Keratinocyte (primary cell): ENCODE data around the gene KIF3A. TPM values are rescaled to one million over a fixed set of nuclear protein-coding genes. Genes with fewer than 3 reads are reported as not detected.

Experiments
- DNase-seq: peaks from one replicate; pipeline ENCODE4 v3.0.0-alpha.2; 2011; ENCODE audit warnings: low read depth, missing footprints, low spot score
- FAIRE-seq: peaks from 2 replicates; lab custom pipeline; 2011; peaks lifted over from hg19 to GRCh38; lab: Jason Lieb, UNC
- H2AFZ ChIP-seq: 2 replicates; pipeline ENCODE4 v1.6.0; 2012; ENCODE audit warnings: low read length, control low read depth, inconsistent platforms; ENCODE audit not compliant: control insufficient read depth
- H3K27ac ChIP-seq: 2 replicates; pipeline ENCODE4 v1.5.1; 2011; ENCODE audit warnings: low read length; ENCODE audit not compliant: control insufficient read depth, insufficient read depth
- H3K27me3 ChIP-seq: 3 replicates; pipeline ENCODE4 v1.6.0; 2011; ENCODE audit warnings: low read length; ENCODE audit not compliant: control insufficient read depth, insufficient read depth; ENCODE audit errors: extremely low read depth
- H3K36me3 ChIP-seq, 2 experiments: 2 replicates in 1 of 2; 3 replicates in 1 of 2; pipeline ENCODE4 v1.5.1; 2011; ENCODE audit warnings: low read length in 2 of 2, mild to moderate bottlenecking in 1 of 2; ENCODE audit not compliant: control insufficient read depth in 2 of 2, insufficient read depth in 2 of 2; ENCODE audit errors: extremely low read depth in 1 of 2
- H3K4me1 ChIP-seq: 3 replicates; pipeline ENCODE4 v1.5.1; 2011; ENCODE audit warnings: low read length; ENCODE audit not compliant: control insufficient read depth, insufficient read depth; ENCODE audit errors: extremely low read depth
- H3K4me2 ChIP-seq: 3 replicates; pipeline ENCODE4 v1.6.0; 2011; ENCODE audit warnings: low read depth, low read length; ENCODE audit not compliant: control insufficient read depth, insufficient read depth; ENCODE audit errors: extremely low read depth
- H3K4me3 ChIP-seq, 3 experiments: fragments of 200-600 bp in 1 of 3; sonication (generic) in 1 of 3; 2 replicates in 2 of 3; 3 replicates in 1 of 3; pipeline ENCODE4 v1.5.1; 2011 to 2016; ENCODE audit warnings: low read length in 3 of 3, mild to moderate bottlenecking in 3 of 3, control low read depth in 2 of 3, inconsistent platforms in 1 of 3, low read depth in 1 of 3, mixed read lengths in 1 of 3, mixed run types in 1 of 3, moderate library complexity in 1 of 3; ENCODE audit not compliant: control insufficient read depth in 2 of 3, insufficient read depth in 2 of 3; ENCODE audit errors: extremely low read depth in 1 of 3
- H3K79me2 ChIP-seq: 2 replicates; pipeline ENCODE4 v1.6.0; 2012; ENCODE audit warnings: low read length; ENCODE audit not compliant: control insufficient read depth, insufficient read depth
- H3K9ac ChIP-seq: 3 replicates; pipeline ENCODE4 v1.6.0; 2011; ENCODE audit warnings: low read length; ENCODE audit not compliant: control insufficient read depth, insufficient read depth; ENCODE audit errors: extremely low read depth
- H3K9me1 ChIP-seq: 3 replicates; pipeline ENCODE4 v1.6.0; 2011; ENCODE audit warnings: low read length; ENCODE audit not compliant: control insufficient read depth, insufficient read depth; ENCODE audit errors: extremely low read depth
- H3K9me3 ChIP-seq: 2 replicates; pipeline ENCODE4 v1.5.1; 2012; ENCODE audit warnings: low read depth, low read length; ENCODE audit not compliant: control insufficient read depth
- H4K20me1 ChIP-seq: 3 replicates; pipeline ENCODE4 v1.6.0; 2011; ENCODE audit warnings: low read length; ENCODE audit not compliant: control insufficient read depth, insufficient read depth; ENCODE audit errors: extremely low read depth
- EZH2 ChIP-seq: IDR thresholded peaks from one replicate; pipeline ENCODE4 v1.6.1; 2012; ENCODE audit warnings: inconsistent platforms, mild to moderate bottlenecking, low read length, moderate library complexity
- dilution Hi-C: fragments of 300-500 bp; cut with MboI; formaldehyde crosslinking; loops from one replicate; pipeline ENCODE4 v1.7.0; 2020; ENCODE audit warnings: low sequenced_read_pairs; ENCODE audit not compliant: extremely low pct_ligation_motif_present
- polyA plus RNA-seq, 5 experiments: library from polyadenylated mRNA; depleted of rRNA in 3 of 5; stranded (reverse) in 3 of 5; stranded (forward) in 1 of 5; unstranded in 1 of 5; fragments of >200 nt; gene quantifications; 1 replicate in 1 of 5; 2 replicates in 3 of 5; 3 replicates in 1 of 5; pipeline versions ENCODE4 v1.2.1 to v1.2.3, GENCODE V29; 2011 to 2012; ENCODE audit warnings: missing spikeins in 2 of 5, low read depth in 1 of 5, low replicate concordance in 1 of 5
- TF ChIP-seq, protein P1 (sequence below), 3 experiments: IDR thresholded peaks in 1 of 3; conservative IDR thresholded peaks in 1 of 3; optimal IDR thresholded peaks in 1 of 3; 2 replicates in 2 of 3; 3 replicates in 1 of 3; pipeline versions ENCODE3 to v1.5.1; 2011; ENCODE audit warnings: low read length in 3 of 3, mild to moderate bottlenecking in 3 of 3, moderate library complexity in 2 of 3, control low read depth in 1 of 3, inconsistent platforms in 1 of 3; ENCODE audit not compliant: insufficient read depth in 2 of 3; ENCODE audit errors: extremely low read depth in 1 of 3

Gene KIF3A
- polyA plus RNA-seq, 1 donor (not counting 4 experiments of a cell fraction or from before 2014, with no cell fraction given): 15.4 TPM

DNA sequence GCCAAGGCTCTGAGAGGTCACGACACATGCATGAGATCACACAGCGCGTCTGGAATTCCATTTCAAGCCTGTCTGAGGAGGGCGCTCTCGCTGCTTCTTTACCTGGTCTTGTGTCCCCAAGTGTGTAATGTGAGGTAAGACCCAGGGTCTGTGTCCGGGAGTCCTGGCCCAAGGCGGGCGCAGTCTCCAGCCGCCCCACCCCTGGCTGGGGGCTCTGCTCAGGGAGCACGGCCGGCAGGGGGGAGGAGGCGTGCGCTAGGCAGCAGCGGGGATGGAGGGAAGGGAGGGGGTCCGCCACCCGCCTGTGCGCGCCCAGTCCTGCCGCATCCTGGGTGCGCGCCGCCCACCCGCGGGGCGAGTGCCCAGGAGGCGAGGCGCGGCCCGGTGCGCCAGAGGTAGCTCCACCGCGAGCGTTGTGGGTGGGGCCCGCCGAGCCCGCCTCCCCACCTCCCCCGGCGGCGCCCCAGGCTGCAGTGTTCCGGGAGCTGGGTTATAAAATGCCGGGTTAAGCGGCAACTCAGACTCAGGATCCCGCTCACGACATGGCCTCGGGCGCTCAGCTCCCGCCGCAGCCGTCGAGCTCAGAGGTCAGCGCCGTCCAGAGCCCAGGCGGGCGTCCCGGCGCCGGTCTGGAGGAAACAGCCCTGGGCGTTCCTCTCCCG, 9.7 kb upstream of the KIF3A start, which contains the start of gene CCNI2:
CCNI2 (plus strand) TSS at position 473 of the 662 bp plus-strand sequence; CDS start at position 543, 70 bp downstream.
- Histone ChIP-seq H3K4me2 (peak within 1 kb of the TSS; percentile 60), H3K9me1 (no peaks in the 10 kb centered on the region), H2AFZ (peak within 1 kb of the TSS; percentile 66), H3K36me3 (no peaks in the 10 kb centered on the region), H3K4me3 (peak within 1 kb of the TSS; percentile 12 to 65 (median 41)), H3K27me3 (no peaks in the 10 kb centered on the region), H3K27ac (no peak within 1 kb of the TSS), H4K20me1 (no peaks in the 10 kb centered on the region), H3K79me2 (no peaks in the 10 kb centered on the region), H3K9ac (peak within 1 kb of the TSS; percentile 2), H3K4me1 (peaks cover 2% of the 10 kb centered on the region), H3K9me3 (no peaks in the 10 kb centered on the region)
- FAIRE-seq (no peak), DNase-seq (peak; percentile 11)
- dilution Hi-C loops: no loop called here
- TF ChIP-seq, protein P1, sequence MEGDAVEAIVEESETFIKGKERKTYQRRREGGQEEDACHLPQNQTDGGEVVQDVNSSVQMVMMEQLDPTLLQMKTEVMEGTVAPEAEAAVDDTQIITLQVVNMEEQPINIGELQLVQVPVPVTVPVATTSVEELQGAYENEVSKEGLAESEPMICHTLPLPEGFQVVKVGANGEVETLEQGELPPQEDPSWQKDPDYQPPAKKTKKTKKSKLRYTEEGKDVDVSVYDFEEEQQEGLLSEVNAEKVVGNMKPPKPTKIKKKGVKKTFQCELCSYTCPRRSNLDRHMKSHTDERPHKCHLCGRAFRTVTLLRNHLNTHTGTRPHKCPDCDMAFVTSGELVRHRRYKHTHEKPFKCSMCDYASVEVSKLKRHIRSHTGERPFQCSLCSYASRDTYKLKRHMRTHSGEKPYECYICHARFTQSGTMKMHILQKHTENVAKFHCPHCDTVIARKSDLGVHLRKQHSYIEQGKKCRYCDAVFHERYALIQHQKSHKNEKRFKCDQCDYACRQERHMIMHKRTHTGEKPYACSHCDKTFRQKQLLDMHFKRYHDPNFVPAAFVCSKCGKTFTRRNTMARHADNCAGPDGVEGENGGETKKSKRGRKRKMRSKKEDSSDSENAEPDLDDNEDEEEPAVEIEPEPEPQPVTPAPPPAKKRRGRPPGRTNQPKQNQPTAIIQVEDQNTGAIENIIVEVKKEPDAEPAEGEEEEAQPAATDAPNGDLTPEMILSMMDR (optimal IDR thresholded peaks at IDR 0.05 in 1 of 3, IDR thresholded peaks at IDR 0.05 in 1 of 3, conservative IDR thresholded peaks at IDR 0.05 in 1 of 3; ENCODE audit: extremely low read depth in 1 of 3, insufficient read depth in 2 of 3, low read length in 3 of 3): peak; percentile 46 to 74 (median 48)
- TF ChIP-seq EZH2: no peak

DNA sequence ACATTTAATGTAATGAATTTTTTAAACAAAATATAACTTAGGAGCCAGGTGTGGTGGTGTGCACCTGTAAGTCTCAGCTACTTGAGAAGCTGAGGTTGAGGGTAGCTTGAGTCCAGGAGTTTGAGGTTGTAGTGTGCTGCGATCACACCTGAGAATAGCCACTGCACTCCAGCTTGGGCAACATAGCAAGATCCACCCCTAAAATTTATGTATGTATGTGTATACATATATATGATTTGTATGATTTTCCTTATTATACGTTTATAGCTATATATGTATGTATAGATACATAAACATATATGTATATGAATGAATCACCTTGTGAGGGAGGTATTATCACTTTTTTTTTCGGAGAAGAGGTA, 9.2 kb upstream of the KIF3A start:
- Histone ChIP-seq H2AFZ (no peak overlapping the region), H3K9me3 (no peaks in the 10 kb centered on the region), H3K9ac (peak overlapping the region; percentile 2), H3K4me1 (peaks cover 2% of the 10 kb centered on the region), H3K27ac (no peak overlapping the region), H3K4me2 (peak overlapping the region; percentile 60), H3K36me3 (no peaks in the 10 kb centered on the region), H3K4me3 (peak overlapping the region in 2 of 3 experiments; percentile 41 to 65), H3K27me3 (no peaks in the 10 kb centered on the region), H4K20me1 (no peaks in the 10 kb centered on the region), H3K9me1 (no peaks in the 10 kb centered on the region), H3K79me2 (no peaks in the 10 kb centered on the region)
- dilution Hi-C loops: no loop called here
- DNase-seq (no peak), FAIRE-seq (no peak)
- no peak for TF ChIP-seq EZH2
- TF ChIP-seq, protein P1 (optimal IDR thresholded peaks at IDR 0.05 in 1 of 3, IDR thresholded peaks at IDR 0.05 in 1 of 3, conservative IDR thresholded peaks at IDR 0.05 in 1 of 3; ENCODE audit: extremely low read depth in 1 of 3, insufficient read depth in 2 of 3, low read length in 3 of 3): no peak
